HCT116 (cell line): ENCODE data around the gene YPEL3. TPM values are rescaled to one million over a fixed set of nuclear protein-coding genes. Genes with fewer than 3 reads are reported as not detected.
A peak's percentile ranks its signal among the peaks of the same experiment; 100 is the strongest.

Experiments used
- ATAC-seq: fragments of 200-7000 bp; cut with Tn5 transposase; 2 replicates; pipeline ENCODE4 v1.9.1; 2020; ENCODE audit warnings: mild to moderate bottlenecking, moderate library complexity
- BruUV-seq: library from RNA; stranded (reverse); fragments of 400-500 nt; replicated peaks from 2 replicates; lab custom pipeline; 2021; lab: Mats Ljungman, UMichigan
- CTCF ChIA-PET: fragments of 300-600 bp; sonication (Branson Sonifier 250); formaldehyde crosslinking; loops from one replicate; lab custom pipeline; 2021; ENCODE audit warnings: antibody characterized with exemption; lab: Charles Lee
- POLR2A ChIA-PET: fragments of 300-600, 350-600 bp; sonication (Branson Sonifier 250); formaldehyde crosslinking; loops from one replicate; lab custom pipeline; 2021; ENCODE audit warnings: antibody characterized with exemption; lab: Charles Lee
- RAD21 ChIA-PET, 2 experiments: fragments of 300-600 bp; sonication (Branson Sonifier 250); formaldehyde crosslinking; loops; one replicate each; lab custom pipeline; 2023; ENCODE audit warnings: low total read pairs in 2 of 2; ENCODE audit not compliant: uncharacterized antibody in 2 of 2, unreplicated experiment in 2 of 2, low non-redundant PET in 1 of 2; lab: Charles Lee
- DNase-seq: peaks from one replicate; pipeline ENCODE4 v3.0.0-alpha.2; 2010; ENCODE audit warnings: low read depth, low spot score
- H2AFZ ChIP-seq: fragments of 200-600 bp; shearing (Covaris generic), sonication (generic); 2 replicates; pipeline ENCODE4 v1.6.1; 2017; ENCODE audit warnings: low read depth, mixed run types, mixed read lengths, antibody characterized with exemption, low read length; ENCODE audit not compliant: poor library complexity, severe bottlenecking
- H3K27ac ChIP-seq: 2 replicates; pipeline ENCODE4 v1.5.1; 2012; ENCODE audit warnings: low read depth, low read length
- H3K27me3 ChIP-seq: fragments of 200-600 bp; sonication (generic); 2 replicates; pipeline ENCODE4 v1.6.1; 2016; ENCODE audit warnings: mixed run types, low read length, mixed read lengths; ENCODE audit not compliant: insufficient read depth
- H3K36me3 ChIP-seq, 2 experiments: fragments of 200-500 bp in 1 of 2; fragments of 200-600 bp in 1 of 2; sonication (Bioruptor generic) in 1 of 2; sonication (generic) in 1 of 2; 2 replicates each; pipeline versions ENCODE4 v1.5.1 to v1.6.1; 2014 to 2016; ENCODE audit warnings: low read length in 2 of 2, inconsistent platforms in 1 of 2, mixed read lengths in 1 of 2, mixed run types in 1 of 2; ENCODE audit not compliant: insufficient read depth in 2 of 2, control insufficient read depth in 1 of 2
- H3K4me1 ChIP-seq, 2 experiments: fragments of 200-600 bp in 1 of 2; sonication (generic) in 1 of 2; 2 replicates each; pipeline versions ENCODE4 v1.5.1 to v1.6.1; 2012 to 2017; ENCODE audit warnings: low read length in 2 of 2, inconsistent platforms in 1 of 2, mild to moderate bottlenecking in 1 of 2, mixed read lengths in 1 of 2, mixed run types in 1 of 2, moderate library complexity in 1 of 2; ENCODE audit not compliant: insufficient read depth in 2 of 2, control insufficient read depth in 1 of 2
- H3K4me2 ChIP-seq: fragments of 200-600 bp; sonication (generic); 2 replicates; pipeline ENCODE4 v1.6.1; 2017; ENCODE audit warnings: mixed run types, low read length, mixed read lengths
- H3K4me3 ChIP-seq, 2 experiments: fragments of 200-600 bp in 1 of 2; sonication (generic) in 1 of 2; replicated peaks in 1 of 2; 2 replicates each; pipeline ENCODE4 v1.5.1; 2011 to 2016; ENCODE audit warnings: low read length in 2 of 2, control low read depth in 1 of 2, low read depth in 1 of 2, mild to moderate bottlenecking in 1 of 2, mixed read lengths in 1 of 2, mixed run types in 1 of 2
- H3K79me2 ChIP-seq: fragments of 200-600 bp; sonication (generic); 2 replicates; pipeline ENCODE4 v1.6.1; 2017; ENCODE audit warnings: mild to moderate bottlenecking, mixed run types, low read length, moderate library complexity, mixed read lengths; ENCODE audit not compliant: insufficient read depth
- H3K9ac ChIP-seq: fragments of 200-600 bp; sonication (generic); 2 replicates; pipeline ENCODE4 v1.6.1; 2016; ENCODE audit warnings: low read length, mixed read lengths
- H3K9me2 ChIP-seq: fragments of 200-600 bp; sonication (generic), shearing (Covaris generic); 2 replicates; pipeline ENCODE4 v1.6.1; 2017; ENCODE audit warnings: mixed run types, mild to moderate bottlenecking, moderate library complexity; ENCODE audit not compliant: insufficient read depth
- H3K9me3 ChIP-seq, 2 experiments: fragments of 200-500 bp in 1 of 2; fragments of 200-600 bp in 1 of 2; sonication (Bioruptor generic) in 1 of 2; sonication (generic) in 1 of 2; 2 replicates each; pipeline ENCODE4 v1.6.1; 2014 to 2017; ENCODE audit warnings: low read length in 2 of 2, mixed read lengths in 2 of 2, inconsistent platforms in 1 of 2, low read depth in 1 of 2, mild to moderate bottlenecking in 1 of 2, mixed run types in 1 of 2, moderate library complexity in 1 of 2; ENCODE audit not compliant: control insufficient read depth in 1 of 2, insufficient read depth in 1 of 2
- H4K20me1 ChIP-seq: fragments of 200-600 bp; sonication (generic), shearing (Covaris generic); 2 replicates; pipeline ENCODE4 v1.6.1; 2017; ENCODE audit warnings: mixed run types, mild to moderate bottlenecking, moderate library complexity; ENCODE audit not compliant: insufficient read depth
- CBX3 ChIP-seq: IDR thresholded peaks from 2 replicates; pipeline ENCODE4 v1.6.1; 2012; ENCODE audit warnings: low read depth
- EGR1 ChIP-seq: IDR thresholded peaks from 2 replicates; pipeline ENCODE4 v1.6.1; 2012; ENCODE audit warnings: low read depth
- EZH2 ChIP-seq: fragments of 200-600 bp; sonication (generic); IDR thresholded peaks from 2 replicates; pipeline ENCODE4 v1.6.1; 2017; ENCODE audit warnings: antibody characterized with exemption, mixed run types
- EZH2phosphoT487 ChIP-seq: fragments of 200-600 bp; IDR thresholded peaks from 2 replicates; pipeline ENCODE4 v1.6.1; 2018; ENCODE audit warnings: antibody characterized with exemption, borderline replicate concordance
- POLR2A ChIP-seq: IDR thresholded peaks from 2 replicates; pipeline ENCODE4 v1.7.0; 2011; ENCODE audit warnings: borderline replicate concordance; ENCODE audit not compliant: insufficient read depth, insufficient read length; ENCODE audit errors: extremely low read depth
- POLR2AphosphoS5 ChIP-seq: IDR thresholded peaks from 2 replicates; pipeline ENCODE4 v1.6.1; 2011; ENCODE audit warnings: mild to moderate bottlenecking, low read depth, low read length, moderate library complexity
- RAD21 ChIP-seq: IDR thresholded peaks from 2 replicates; pipeline ENCODE4 v1.6.1; 2012; ENCODE audit warnings: low read depth, mild to moderate bottlenecking
- SIN3A ChIP-seq: IDR thresholded peaks from 2 replicates; pipeline ENCODE4 v1.6.1; 2012; ENCODE audit warnings: low read depth
- ZFX ChIP-seq: fragments of 450-650 bp; IDR thresholded peaks from 2 replicates; pipeline ENCODE4 v1.6.1; 2017
- intact Hi-C: fragments of 100-400 bp; cut with micrococcal nuclease; formaldehyde crosslinking; loops from 2 replicates; pipeline ENCODE4 v1.10.0; 2022
- total RNA-seq: library from RNA; stranded (reverse); gene quantifications from one replicate; pipeline ENCODE4 v1.2.1, GENCODE V29; 2021; ENCODE audit not compliant: unreplicated experiment
- TF ChIP-seq, protein P1 (sequence below), 3 experiments: fragments of 200-600 bp in 1 of 3; sonication (generic) in 1 of 3; IDR thresholded peaks in 2 of 3; conservative IDR thresholded peaks in 1 of 3; 2 replicates each; pipeline ENCODE4 v1.5.1; 2012 to 2017; ENCODE audit warnings: low read depth in 2 of 3, low read length in 2 of 3, antibody characterized with exemption in 1 of 3, borderline replicate concordance in 1 of 3, control low read depth in 1 of 3, mild to moderate bottlenecking in 1 of 3, mixed read lengths in 1 of 3, mixed run types in 1 of 3, moderate library complexity in 1 of 3; ENCODE audit not compliant: insufficient read depth in 1 of 3
- TF ChIP-seq, protein P2 (sequence below): IDR thresholded peaks from 2 replicates; pipeline ENCODE4 v1.6.1; 2011; ENCODE audit warnings: mild to moderate bottlenecking, low read length, moderate library complexity; ENCODE audit not compliant: insufficient replicate concordance; ENCODE audit errors: extremely low read depth

YPEL3 gene
- total RNA-seq, 1 experiment from 2014 or later = 10.9 TPM

DNA sequence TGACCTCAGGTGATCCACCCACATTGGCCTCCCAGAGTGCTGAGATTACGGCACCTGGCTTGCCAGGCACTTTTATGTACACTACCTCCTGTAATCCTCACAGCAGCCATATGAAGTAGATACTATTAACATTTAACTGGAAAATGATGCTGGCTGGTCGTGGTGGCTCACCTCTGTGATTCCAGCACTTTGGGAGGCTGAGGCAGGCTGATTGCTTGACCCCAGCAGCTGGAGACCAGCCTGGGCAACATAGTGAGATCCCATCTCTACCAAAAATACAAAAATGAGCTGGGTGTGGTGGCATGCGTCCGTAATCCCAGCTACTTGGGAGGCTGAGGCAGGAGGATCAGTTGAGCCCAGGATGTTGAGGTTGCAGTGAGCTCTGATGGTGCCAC is 29.0 kb upstream of the YPEL3 start:
- DNase-seq (no peak), ATAC-seq (no peak)
- no peak for TF ChIP-seq ZFX
- no peak overlapping the region for H3K4me3 ChIP-seq
- ChIA-PET CTCF (interaction anchor here (1.1 to 2.4 kb wide), 2 partner anchors 13 to 33 kb away, joined by 3 to 8 read pairs; partner anchors contain the start of gene TBX6), RAD21 (no interaction called here), POLR2A (no interaction called here)
- no peaks in the 10 kb centered on the region for H3K27me3 ChIP-seq
- H3K79me2 ChIP-seq = no peaks in the 10 kb centered on the region
- no peaks in the 10 kb centered on the region for H3K9me3 ChIP-seq
- no peak overlapping the region for H3K27ac ChIP-seq
- intact Hi-C loops = no loop called here
- H3K36me3 ChIP-seq = no peaks in the 10 kb centered on the region
- no peaks in the 10 kb centered on the region for H4K20me1 ChIP-seq
- no peaks in the 10 kb centered on the region for H3K9me2 ChIP-seq
- H3K4me1 ChIP-seq = peaks cover 10 to 20% of the 10 kb centered on the region in 2 experiments
- no peak overlapping the region for H3K9ac ChIP-seq
- H2AFZ ChIP-seq = no peak overlapping the region
- BruUV-seq = no TSS peak
- no peak overlapping the region for H3K4me2 ChIP-seq

- peak overlapping the region; percentile 83 for H3K4me2 ChIP-seq
- H4K20me1 ChIP-seq = no peaks in the 10 kb centered on the region
- RAD21 ChIA-PET = no interaction called here
- intact Hi-C loops = no loop called here
- no peak overlapping the region for H2AFZ ChIP-seq
- H3K27ac ChIP-seq = peak overlapping the region; percentile 59; the same call in 1 of the 2 replicates
- peak overlapping the region; percentile 70 for H3K4me3 ChIP-seq
- H3K9me3 ChIP-seq = no peaks in the 10 kb centered on the region
- no peaks in the 10 kb centered on the region for H3K27me3 ChIP-seq
- DNase-seq (no peak), ATAC-seq (peak; percentile 27)
- H3K36me3 ChIP-seq = no peaks in the 10 kb centered on the region
- POLR2A ChIA-PET = interaction anchor here (1.3 kb wide), 1 partner anchor 8 kb away, joined by 3 read pairs; no protein-coding TSS in a partner anchor
- no peaks in the 10 kb centered on the region for H3K9me2 ChIP-seq
- H3K9ac ChIP-seq = peak overlapping the region; percentile 73
- H3K79me2 ChIP-seq = no peaks in the 10 kb centered on the region
- H3K4me1 ChIP-seq = peaks cover 10 to 20% of the 10 kb centered on the region in 2 experiments
- CTCF ChIA-PET = interaction anchor here (1.1 kb wide), 1 partner anchor 11 kb away, joined by 4 read pairs; no protein-coding TSS in a partner anchor
- TF ChIP-seq ZFX (no peak), RAD21 (no peak), EZH2phosphoT487 (no peak), SIN3A (no peak), CBX3 (no peak), EZH2 (no peak), EGR1 (no peak), POLR2AphosphoS5 (no peak), POLR2A (no peak)
- TF ChIP-seq, protein P1, sequence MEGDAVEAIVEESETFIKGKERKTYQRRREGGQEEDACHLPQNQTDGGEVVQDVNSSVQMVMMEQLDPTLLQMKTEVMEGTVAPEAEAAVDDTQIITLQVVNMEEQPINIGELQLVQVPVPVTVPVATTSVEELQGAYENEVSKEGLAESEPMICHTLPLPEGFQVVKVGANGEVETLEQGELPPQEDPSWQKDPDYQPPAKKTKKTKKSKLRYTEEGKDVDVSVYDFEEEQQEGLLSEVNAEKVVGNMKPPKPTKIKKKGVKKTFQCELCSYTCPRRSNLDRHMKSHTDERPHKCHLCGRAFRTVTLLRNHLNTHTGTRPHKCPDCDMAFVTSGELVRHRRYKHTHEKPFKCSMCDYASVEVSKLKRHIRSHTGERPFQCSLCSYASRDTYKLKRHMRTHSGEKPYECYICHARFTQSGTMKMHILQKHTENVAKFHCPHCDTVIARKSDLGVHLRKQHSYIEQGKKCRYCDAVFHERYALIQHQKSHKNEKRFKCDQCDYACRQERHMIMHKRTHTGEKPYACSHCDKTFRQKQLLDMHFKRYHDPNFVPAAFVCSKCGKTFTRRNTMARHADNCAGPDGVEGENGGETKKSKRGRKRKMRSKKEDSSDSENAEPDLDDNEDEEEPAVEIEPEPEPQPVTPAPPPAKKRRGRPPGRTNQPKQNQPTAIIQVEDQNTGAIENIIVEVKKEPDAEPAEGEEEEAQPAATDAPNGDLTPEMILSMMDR (IDR thresholded peaks at IDR 0.05 in 2 of 3, conservative IDR thresholded peaks at IDR 0.05 in 1 of 3; ENCODE audit: borderline replicate concordance in 1 of 3, insufficient read depth in 1 of 3, low read depth in 2 of 3, low read length in 2 of 3) = no peak
- TF ChIP-seq, protein P2, sequence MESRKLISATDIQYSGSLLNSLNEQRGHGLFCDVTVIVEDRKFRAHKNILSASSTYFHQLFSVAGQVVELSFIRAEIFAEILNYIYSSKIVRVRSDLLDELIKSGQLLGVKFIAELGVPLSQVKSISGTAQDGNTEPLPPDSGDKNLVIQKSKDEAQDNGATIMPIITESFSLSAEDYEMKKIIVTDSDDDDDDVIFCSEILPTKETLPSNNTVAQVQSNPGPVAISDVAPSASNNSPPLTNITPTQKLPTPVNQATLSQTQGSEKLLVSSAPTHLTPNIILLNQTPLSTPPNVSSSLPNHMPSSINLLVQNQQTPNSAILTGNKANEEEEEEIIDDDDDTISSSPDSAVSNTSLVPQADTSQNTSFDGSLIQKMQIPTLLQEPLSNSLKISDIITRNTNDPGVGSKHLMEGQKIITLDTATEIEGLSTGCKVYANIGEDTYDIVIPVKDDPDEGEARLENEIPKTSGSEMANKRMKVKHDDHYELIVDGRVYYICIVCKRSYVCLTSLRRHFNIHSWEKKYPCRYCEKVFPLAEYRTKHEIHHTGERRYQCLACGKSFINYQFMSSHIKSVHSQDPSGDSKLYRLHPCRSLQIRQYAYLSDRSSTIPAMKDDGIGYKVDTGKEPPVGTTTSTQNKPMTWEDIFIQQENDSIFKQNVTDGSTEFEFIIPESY = no peak
- TF ChIP-seq, all 23 proteins: peak for 0
- BruUV-seq = no TSS peak
Measured at GRCh38 chr16:30122604-30123160, 26.7 kb upstream of the YPEL3 start.
